ENCODE results near the gene TCEAL1.

Gene TCEAL1

GRCh38 chrX:103616676-103617186, 12.0 kb upstream of the TCEAL1 start:
- DNase-seq (ENCODE audit: low spot score) = no peak
- TF ChIP-seq, protein P1, sequence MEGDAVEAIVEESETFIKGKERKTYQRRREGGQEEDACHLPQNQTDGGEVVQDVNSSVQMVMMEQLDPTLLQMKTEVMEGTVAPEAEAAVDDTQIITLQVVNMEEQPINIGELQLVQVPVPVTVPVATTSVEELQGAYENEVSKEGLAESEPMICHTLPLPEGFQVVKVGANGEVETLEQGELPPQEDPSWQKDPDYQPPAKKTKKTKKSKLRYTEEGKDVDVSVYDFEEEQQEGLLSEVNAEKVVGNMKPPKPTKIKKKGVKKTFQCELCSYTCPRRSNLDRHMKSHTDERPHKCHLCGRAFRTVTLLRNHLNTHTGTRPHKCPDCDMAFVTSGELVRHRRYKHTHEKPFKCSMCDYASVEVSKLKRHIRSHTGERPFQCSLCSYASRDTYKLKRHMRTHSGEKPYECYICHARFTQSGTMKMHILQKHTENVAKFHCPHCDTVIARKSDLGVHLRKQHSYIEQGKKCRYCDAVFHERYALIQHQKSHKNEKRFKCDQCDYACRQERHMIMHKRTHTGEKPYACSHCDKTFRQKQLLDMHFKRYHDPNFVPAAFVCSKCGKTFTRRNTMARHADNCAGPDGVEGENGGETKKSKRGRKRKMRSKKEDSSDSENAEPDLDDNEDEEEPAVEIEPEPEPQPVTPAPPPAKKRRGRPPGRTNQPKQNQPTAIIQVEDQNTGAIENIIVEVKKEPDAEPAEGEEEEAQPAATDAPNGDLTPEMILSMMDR (IDR thresholded peaks at IDR 0.05; ENCODE audit: extremely low read depth, missing control alignments) = no peak

DNA sequence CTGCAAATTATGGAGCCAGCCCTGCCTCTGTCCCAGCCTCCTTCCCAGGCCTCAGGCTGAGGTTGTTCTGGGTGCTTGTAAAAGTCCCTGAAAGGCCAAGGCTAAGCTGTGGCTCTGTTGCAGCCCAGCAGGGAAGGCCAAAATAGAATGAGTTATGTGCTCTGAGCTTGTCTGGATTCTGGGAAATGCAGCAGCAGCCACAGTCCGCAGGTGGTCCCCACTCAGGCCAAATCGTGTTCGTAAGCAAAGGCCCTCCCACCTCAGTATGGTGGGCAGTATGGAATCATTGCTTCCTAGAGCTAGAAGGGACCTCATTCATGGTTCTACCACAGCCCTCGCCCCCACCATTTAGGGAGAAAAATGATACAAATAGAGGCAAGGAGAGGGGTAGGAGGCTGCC, 4.7 kb upstream of the TCEAL1 start:
- DNase-seq (ENCODE audit: low spot score) = no peak
- TF ChIP-seq, protein P1 (IDR thresholded peaks at IDR 0.05; ENCODE audit: extremely low read depth, missing control alignments) = no peak

DNA sequence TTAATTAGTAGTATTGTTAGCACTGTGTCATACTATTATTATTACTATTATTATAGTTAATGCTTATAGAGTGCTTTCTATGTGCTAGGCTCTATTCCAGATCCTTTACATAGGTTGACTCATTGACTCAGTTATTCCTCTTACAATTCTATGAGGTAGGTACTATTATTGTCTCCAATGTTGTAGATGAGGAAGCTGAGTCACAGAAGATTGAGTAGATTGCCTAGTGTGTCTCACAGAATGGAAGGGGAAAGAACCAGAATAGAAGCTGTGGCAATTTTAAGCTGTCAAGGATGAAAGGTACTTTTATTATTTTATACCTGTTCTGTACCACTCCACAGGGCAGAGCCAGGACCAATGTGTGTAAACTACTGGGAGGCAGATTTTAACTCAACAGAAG, 1.9 kb upstream of the TCEAL1 start:
- TF ChIP-seq, protein P1 (IDR thresholded peaks at IDR 0.05; ENCODE audit: extremely low read depth, missing control alignments) = no peak
- no peak for DNase-seq (ENCODE audit: low spot score)

DNA sequence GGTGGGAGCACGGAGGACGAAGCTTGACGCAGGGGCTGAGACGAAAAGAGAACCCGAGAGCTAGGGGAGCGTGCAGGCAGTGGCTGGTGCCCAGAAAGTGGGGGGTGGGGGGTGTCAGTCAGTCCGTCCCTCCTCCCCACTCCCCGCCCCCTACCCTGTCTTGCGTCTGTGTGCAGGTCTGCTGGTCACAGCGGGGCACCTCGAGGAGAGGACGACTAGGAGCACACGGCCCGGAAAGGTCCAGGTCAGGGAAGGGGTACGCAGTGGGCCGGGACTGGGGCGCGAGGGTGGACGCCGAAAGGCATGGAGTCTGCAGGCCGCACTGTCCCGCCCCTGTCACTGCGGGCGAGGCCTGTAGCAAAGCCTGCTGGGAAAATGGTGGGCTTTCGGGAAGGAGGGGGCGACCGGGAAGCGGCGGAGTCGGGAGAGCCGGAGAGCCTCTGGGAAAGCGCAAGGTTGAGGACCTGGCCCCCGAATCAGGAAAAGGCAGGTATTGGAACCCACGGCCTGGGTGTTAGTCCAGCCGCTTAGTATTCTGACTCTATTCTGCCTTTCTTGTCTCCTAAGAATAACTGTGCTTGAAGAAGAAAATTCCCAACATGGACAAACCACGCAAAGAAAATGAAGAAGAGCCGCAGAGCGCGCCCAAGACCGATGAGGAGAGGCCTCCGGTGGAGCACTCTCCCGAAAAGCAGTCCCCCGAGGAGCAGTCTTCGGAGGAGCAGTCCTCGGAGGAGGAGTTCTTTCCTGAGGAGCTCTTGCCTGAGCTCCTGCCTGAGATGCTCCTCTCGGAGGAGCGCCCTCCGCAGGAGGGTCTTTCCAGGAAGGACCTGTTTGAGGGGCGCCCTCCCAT, 769 bp downstream of the TCEAL1 start:
- DNase-seq (ENCODE audit: low spot score) = peak; percentile 5
- TF ChIP-seq, protein P1 (IDR thresholded peaks at IDR 0.05; ENCODE audit: extremely low read depth, missing control alignments) = peak; percentile 34

DNA sequence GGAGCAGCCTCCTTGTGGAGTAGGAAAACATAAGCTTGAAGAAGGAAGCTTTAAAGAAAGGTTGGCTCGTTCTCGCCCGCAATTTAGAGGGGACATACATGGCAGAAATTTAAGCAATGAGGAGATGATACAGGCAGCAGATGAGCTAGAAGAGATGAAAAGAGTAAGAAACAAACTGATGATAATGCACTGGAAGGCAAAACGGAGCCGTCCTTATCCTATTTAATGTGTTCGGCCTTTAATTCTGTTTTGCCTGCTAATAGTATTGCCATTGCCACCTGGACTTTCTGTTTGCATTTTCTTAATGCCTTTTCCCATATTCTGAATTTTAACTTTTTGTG, 1.4 kb downstream of the TCEAL1 start:
- no peak for DNase-seq (ENCODE audit: low spot score)
- TF ChIP-seq, protein P1 (IDR thresholded peaks at IDR 0.05; ENCODE audit: extremely low read depth, missing control alignments) = no peak

DNA sequence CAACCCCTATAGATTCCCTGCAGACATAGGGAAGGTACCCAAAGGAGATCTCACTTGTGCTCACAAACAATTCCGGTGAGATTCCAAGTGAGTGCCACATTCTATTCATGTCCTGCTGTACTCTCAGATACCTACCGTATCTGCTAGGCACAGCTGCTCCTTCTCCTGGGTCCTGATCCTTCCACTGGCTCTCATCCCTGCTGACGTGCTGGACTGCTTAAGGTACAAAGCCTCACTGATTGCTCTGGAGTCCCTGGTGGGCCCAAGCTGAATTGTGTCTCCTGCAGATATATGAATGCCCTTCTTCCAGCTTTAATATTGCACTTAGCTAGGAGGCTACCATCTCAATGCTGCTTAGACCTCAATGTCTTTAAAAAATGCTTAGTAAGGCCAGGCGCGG, 2.4 kb downstream of the TCEAL1 start:
- DNase-seq (ENCODE audit: low spot score) = no peak

DNA sequence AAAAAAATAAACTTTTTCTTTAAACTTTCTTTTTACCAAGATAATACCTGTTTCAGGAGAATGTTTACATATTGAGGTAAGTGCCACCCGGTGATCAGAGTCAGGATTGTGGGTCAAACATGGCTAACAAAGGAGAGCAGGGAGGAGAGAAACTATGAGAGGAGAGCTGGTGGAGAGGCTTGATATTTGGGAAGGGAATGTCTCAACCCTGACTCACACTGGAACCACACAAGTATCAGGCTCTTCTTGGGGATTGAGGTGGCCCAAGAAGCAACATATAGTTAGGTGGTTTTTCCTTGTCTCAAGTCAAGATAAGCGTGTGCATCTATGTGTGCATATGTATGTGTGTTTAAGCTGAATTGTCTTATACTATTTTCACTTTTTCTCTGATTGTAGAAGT, 6.7 kb downstream of the TCEAL1 start:
- TF ChIP-seq, protein P1 (IDR thresholded peaks at IDR 0.05; ENCODE audit: extremely low read depth, missing control alignments) = no peak
- no peak for DNase-seq (ENCODE audit: low spot score)

More for the DNA sequence above, 2.4 kb downstream of the TCEAL1 start:
- TF ChIP-seq, protein P1 (IDR thresholded peaks at IDR 0.05; ENCODE audit: extremely low read depth, missing control alignments) = no peak
